HepG2 (cell line): Measurements from ENCODE around the gene HOXD3. TPM values are rescaled to one million over a fixed set of nuclear protein-coding genes. Genes with fewer than 3 reads are reported as not detected.

Source experiments
- CBX1 ChIP-seq: IDR thresholded peaks from one replicate; pipeline ENCODE4 v1.6.1; 2016; ENCODE audit warnings: antibody characterized with exemption, low read depth
- GPN1 ChIP-seq: sonication (generic); formaldehyde crosslinking; IDR thresholded peaks from 2 replicates; pipeline ENCODE4 v1.5.1; 2020; ENCODE audit warnings: missing genetic modification reagents, borderline replicate concordance
- JUNB ChIP-seq: sonication (generic); formaldehyde crosslinking; IDR thresholded peaks from 2 replicates; pipeline ENCODE4 v1.8.0; 2022; ENCODE audit warnings: missing genetic modification reagents, mild to moderate bottlenecking, borderline replicate concordance
- ONECUT2 ChIP-seq: sonication (generic); formaldehyde crosslinking; IDR thresholded peaks from 2 replicates; pipeline ENCODE4 v1.4.0; 2020; ENCODE audit warnings: missing genetic modification reagents
- PHF20 ChIP-seq: sonication (generic); formaldehyde crosslinking; IDR thresholded peaks from 2 replicates; pipeline ENCODE4 v1.5.0; 2020; ENCODE audit warnings: mild to moderate bottlenecking, missing genetic modification reagents
- SSRP1 ChIP-seq: IDR thresholded peaks from 2 replicates; pipeline ENCODE4 v1.6.1; 2016; ENCODE audit warnings: control low read depth
- TCF7L2 ChIP-seq: IDR thresholded peaks from 2 replicates; pipeline ENCODE4 v1.6.1; 2011; ENCODE audit warnings: mild to moderate bottlenecking, low read depth, low read length, moderate library complexity
- XRCC5 ChIP-seq: fragments of 200-400 bp; formaldehyde crosslinking; optimal IDR thresholded peaks from 2 replicates; pipeline ENCODE3; 2017; ENCODE audit warnings: mild to moderate bottlenecking, low read length
- ZNF138 ChIP-seq: sonication (generic); formaldehyde crosslinking; IDR thresholded peaks from 2 replicates; pipeline ENCODE4 v1.5.0; 2020; ENCODE audit warnings: mild to moderate bottlenecking, low read depth, missing genetic modification reagents
- ZNF232 ChIP-seq: sonication (generic); formaldehyde crosslinking; IDR thresholded peaks from 2 replicates; pipeline ENCODE4 v1.4.0; 2020; ENCODE audit warnings: missing genetic modification reagents, borderline replicate concordance
- ZNF24 ChIP-seq: fragments of 450-650 bp; IDR thresholded peaks from 2 replicates; pipeline ENCODE4 v1.6.1; 2017; ENCODE audit warnings: antibody characterized with exemption, mild to moderate bottlenecking
- ZNF326 ChIP-seq: sonication (generic); formaldehyde crosslinking; IDR thresholded peaks from 2 replicates; pipeline ENCODE4 v1.4.0; 2020; ENCODE audit warnings: missing genetic modification reagents, borderline replicate concordance
- ZNF713 ChIP-seq: sonication (generic); formaldehyde crosslinking; IDR thresholded peaks from 2 replicates; pipeline ENCODE4 v1.4.0; 2020; ENCODE audit warnings: mild to moderate bottlenecking, missing genetic modification reagents
- ZNF75D ChIP-seq: sonication (generic); formaldehyde crosslinking; IDR thresholded peaks from 2 replicates; pipeline ENCODE4 v1.8.1; 2023; ENCODE audit warnings: missing genetic modification reagents, mild to moderate bottlenecking, borderline replicate concordance
- ZNF790 ChIP-seq: sonication (generic); formaldehyde crosslinking; IDR thresholded peaks from 2 replicates; pipeline ENCODE4 v1.8.0; 2022; ENCODE audit warnings: missing genetic modification reagents, mild to moderate bottlenecking, borderline replicate concordance
- polyA plus RNA-seq, 8 experiments: library from polyadenylated mRNA; depleted of rRNA in 3 of 8; stranded (reverse) in 7 of 8; unstranded in 1 of 8; fragments of >200 nt; fragmentation: Illumina TruSeq in 4 of 8; extraction: Trizol in 4 of 8; gene quantifications; 2 replicates each; pipeline versions ENCODE4 v1.2.1 to v1.2.3, GENCODE V29; 2011 to 2016; ENCODE audit warnings: low read depth in 4 of 8, missing spikeins in 1 of 8, mixed read lengths in 1 of 8; ENCODE audit not compliant: insufficient read depth in 1 of 8
- total RNA-seq, 5 experiments: library from RNA; depleted of rRNA; stranded (reverse); fragments of >200 nt; fragmentation: Illumina TruSeq; extraction: Trizol; gene quantifications; 2 replicates each; pipeline ENCODE4 v1.2.3, GENCODE V29; 2016; ENCODE audit warnings: low read depth in 1 of 5
- TF ChIP-seq, protein P1 (sequence below): sonication (generic); formaldehyde crosslinking; IDR thresholded peaks from 2 replicates; pipeline ENCODE4 v1.5.1; 2020; ENCODE audit warnings: missing genetic modification reagents, mild to moderate bottlenecking, borderline replicate concordance
- TF ChIP-seq, protein P2 (sequence below): sonication (generic); formaldehyde crosslinking; IDR thresholded peaks from 2 replicates; pipeline ENCODE4 v1.4.0; 2020; ENCODE audit warnings: mild to moderate bottlenecking, missing genetic modification reagents
- TF ChIP-seq, protein P3 (sequence below): sonication (generic); formaldehyde crosslinking; IDR thresholded peaks from 2 replicates; pipeline ENCODE4 v1.4.0; 2020; ENCODE audit warnings: missing genetic modification reagents
- TF ChIP-seq, protein P4 (sequence below): sonication (generic); formaldehyde crosslinking; IDR thresholded peaks from 2 replicates; pipeline ENCODE4 v1.4.0; 2020; ENCODE audit warnings: missing genetic modification reagents, mild to moderate bottlenecking, borderline replicate concordance

The HOXD3 gene
- total and polyA plus RNA-seq, 2 of the 13 experiments (the other 11 are each of a cell fraction or from before 2014, with no cell fraction given) = 0.05 to 0.09 TPM

DNA sequence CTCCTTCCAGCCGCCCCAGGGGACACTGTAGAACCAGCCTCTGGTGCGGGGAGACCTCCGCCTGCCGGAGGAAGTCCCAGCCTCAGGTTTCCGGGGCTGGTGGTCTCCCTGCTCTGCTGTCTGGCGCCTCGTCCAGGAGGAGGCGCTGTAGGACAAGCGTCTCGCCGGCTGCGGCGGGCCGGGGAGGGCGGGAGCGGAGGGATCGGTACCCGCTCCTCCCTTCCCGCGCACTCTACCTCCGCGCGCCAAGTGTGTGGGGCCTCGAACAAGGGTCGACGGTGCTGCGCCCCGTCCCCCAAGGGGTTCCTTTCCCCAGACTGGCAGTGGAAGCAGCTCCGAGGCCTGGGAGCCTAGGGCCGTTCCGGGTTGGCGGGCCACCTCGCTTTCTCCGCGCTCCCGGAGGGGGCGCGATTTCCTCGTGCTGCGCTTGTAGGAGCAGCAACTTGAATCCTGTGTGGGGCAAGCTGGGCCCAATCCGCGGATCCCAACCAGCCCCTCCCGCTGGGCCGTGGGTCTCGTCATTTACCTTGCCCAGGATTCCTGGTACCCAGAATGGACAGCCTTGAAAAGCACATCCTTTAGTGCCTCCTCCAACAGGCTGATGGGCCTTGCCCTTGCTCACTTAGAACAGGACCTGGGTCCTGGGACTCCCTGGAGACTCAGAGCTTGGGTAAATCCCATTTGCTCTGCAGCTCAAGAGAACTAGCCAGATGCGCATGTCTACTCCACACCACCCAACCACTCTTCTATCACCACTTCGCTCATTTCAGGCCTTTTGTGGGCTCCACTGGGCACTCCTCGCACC lies 16.4 kb upstream of the HOXD3 start (continued):
- TF ChIP-seq, protein P1, sequence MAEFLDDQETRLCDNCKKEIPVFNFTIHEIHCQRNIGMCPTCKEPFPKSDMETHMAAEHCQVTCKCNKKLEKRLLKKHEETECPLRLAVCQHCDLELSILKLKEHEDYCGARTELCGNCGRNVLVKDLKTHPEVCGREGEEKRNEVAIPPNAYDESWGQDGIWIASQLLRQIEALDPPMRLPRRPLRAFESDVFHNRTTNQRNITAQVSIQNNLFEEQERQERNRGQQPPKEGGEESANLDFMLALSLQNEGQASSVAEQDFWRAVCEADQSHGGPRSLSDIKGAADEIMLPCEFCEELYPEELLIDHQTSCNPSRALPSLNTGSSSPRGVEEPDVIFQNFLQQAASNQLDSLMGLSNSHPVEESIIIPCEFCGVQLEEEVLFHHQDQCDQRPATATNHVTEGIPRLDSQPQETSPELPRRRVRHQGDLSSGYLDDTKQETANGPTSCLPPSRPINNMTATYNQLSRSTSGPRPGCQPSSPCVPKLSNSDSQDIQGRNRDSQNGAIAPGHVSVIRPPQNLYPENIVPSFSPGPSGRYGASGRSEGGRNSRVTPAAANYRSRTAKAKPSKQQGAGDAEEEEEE (CRISPR knock-in tag) = peak; percentile 49; the same call in 1 of the 2 replicates
- TF ChIP-seq, protein P2, sequence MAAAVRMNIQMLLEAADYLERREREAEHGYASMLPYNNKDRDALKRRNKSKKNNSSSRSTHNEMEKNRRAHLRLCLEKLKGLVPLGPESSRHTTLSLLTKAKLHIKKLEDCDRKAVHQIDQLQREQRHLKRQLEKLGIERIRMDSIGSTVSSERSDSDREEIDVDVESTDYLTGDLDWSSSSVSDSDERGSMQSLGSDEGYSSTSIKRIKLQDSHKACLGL = 0 out of 2 replicates have a peak, but pooled peaks have one; percentile 5
- TF ChIP-seq JUNB (CRISPR knock-in tag) (no peak), ZNF24 (no peak), ZNF75D (CRISPR knock-in tag) (no peak), ZNF713 (CRISPR knock-in tag) (0 out of 2 replicates have a peak, but pooled peaks have one; percentile 71), TCF7L2 (no peak), ZNF138 (CRISPR knock-in tag) (peak; percentile 79; the same call in 1 of the 2 replicates), ZNF232 (no peak), PHF20 (CRISPR knock-in tag) (no peak), ZNF790 (CRISPR knock-in tag) (peak; percentile 87), SSRP1 (CRISPR knock-in tag) (no peak), ZNF326 (CRISPR knock-in tag) (no peak), GPN1 (CRISPR knock-in tag) (no peak), ONECUT2 (CRISPR knock-in tag) (no peak), CBX1 (peak; percentile 67), XRCC5 (peak; percentile 79)
- TF ChIP-seq, protein P3, sequence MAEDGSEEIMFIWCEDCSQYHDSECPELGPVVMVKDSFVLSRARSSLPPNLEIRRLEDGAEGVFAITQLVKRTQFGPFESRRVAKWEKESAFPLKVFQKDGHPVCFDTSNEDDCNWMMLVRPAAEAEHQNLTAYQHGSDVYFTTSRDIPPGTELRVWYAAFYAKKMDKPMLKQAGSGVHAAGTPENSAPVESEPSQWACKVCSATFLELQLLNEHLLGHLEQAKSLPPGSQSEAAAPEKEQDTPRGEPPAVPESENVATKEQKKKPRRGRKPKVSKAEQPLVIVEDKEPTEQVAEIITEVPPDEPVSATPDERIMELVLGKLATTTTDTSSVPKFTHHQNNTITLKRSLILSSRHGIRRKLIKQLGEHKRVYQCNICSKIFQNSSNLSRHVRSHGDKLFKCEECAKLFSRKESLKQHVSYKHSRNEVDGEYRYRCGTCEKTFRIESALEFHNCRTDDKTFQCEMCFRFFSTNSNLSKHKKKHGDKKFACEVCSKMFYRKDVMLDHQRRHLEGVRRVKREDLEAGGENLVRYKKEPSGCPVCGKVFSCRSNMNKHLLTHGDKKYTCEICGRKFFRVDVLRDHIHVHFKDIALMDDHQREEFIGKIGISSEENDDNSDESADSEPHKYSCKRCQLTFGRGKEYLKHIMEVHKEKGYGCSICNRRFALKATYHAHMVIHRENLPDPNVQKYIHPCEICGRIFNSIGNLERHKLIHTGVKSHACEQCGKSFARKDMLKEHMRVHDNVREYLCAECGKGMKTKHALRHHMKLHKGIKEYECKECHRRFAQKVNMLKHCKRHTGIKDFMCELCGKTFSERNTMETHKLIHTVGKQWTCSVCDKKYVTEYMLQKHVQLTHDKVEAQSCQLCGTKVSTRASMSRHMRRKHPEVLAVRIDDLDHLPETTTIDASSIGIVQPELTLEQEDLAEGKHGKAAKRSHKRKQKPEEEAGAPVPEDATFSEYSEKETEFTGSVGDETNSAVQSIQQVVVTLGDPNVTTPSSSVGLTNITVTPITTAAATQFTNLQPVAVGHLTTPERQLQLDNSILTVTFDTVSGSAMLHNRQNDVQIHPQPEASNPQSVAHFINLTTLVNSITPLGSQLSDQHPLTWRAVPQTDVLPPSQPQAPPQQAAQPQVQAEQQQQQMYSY (CRISPR knock-in tag) = no peak
- TF ChIP-seq, protein P4, sequence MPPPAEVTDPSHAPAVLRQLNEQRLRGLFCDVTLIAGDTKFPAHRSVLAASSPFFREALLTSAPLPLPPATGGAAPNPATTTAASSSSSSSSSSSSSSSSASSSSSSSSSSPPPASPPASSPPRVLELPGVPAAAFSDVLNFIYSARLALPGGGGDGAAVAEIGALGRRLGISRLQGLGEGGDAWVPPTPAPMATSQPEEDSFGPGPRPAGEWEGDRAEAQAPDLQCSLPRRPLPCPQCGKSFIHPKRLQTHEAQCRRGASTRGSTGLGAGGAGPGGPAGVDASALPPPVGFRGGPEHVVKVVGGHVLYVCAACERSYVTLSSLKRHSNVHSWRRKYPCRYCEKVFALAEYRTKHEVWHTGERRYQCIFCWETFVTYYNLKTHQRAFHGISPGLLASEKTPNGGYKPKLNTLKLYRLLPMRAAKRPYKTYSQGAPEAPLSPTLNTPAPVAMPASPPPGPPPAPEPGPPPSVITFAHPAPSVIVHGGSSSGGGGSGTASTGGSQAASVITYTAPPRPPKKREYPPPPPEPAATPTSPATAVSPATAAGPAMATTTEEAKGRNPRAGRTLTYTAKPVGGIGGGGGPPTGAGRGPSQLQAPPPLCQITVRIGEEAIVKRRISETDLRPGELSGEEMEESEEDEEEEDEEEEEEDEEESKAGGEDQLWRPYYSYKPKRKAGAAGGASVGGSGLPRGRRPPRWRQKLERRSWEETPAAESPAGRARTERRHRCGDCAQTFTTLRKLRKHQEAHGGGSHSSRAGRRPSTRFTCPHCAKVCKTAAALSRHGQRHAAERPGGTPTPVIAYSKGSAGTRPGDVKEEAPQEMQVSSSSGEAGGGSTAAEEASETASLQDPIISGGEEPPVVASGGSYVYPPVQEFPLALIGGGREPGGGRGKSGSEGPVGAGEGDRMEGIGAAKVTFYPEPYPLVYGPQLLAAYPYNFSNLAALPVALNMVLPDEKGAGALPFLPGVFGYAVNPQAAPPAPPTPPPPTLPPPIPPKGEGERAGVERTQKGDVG (CRISPR knock-in tag) = no peak
